ENCODE results near the gene PYCR2.

The PYCR2 gene

DNA sequence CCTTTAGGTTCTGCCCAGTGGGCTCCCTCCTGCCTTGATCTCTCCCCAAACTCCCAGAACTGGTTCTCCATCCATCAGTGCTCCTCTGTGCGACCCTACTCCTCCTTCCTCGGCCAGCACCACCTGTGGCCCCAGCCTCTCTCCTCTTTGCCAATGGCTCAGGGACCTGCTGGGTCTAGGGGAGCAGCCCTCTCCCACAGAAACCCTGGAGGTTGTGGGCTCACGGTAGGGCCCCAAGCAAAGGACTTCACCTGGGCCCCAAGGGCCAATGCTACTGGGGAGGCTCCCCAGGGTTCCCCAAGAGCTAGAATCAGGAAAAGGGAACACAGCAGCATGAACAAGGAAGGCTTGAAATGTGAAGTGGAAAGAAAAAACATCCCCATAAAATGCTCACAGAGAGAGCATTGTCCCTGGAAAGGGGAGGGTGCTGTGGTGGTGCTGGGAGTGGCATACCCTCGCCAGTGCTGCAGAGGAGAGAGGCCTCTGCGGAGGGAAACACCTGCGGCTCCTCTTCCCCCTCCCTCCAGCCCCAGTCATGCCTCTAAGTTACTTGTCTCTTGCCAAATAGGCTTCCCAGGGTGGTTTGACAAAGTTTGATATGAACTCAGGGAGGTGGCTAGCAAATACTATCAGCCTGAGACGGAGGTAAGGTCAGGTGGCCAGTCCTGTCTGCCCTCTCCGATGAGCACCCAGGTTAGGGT lies 44.4 kb downstream of the PYCR2 start:
- no peak for DNase-seq (ENCODE audit: low read depth in 2 of 3, low spot score in 1 of 3)

DNA sequence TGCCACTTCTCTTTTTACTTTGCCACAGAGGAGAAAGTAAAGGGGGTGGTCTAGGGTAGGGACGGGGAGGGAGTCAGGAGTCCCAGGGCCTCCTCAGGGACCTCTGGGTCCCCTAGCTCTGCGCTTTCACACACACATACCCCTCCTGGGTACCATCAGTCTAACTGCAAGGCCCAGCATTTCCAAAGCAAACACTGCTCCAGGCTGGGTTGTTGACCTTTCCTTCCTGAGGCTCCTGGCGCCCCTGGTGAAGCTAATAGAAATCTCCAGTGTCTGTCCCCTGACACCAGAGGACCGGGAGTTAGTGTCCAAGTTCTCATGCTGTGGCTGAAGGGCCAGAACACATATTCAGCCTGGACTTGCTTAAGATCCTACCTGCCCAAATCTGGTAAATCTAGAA lies 45.8 kb downstream of the PYCR2 start:
- no peak for DNase-seq (ENCODE audit: low read depth in 2 of 3, low spot score in 1 of 3)

DNA sequence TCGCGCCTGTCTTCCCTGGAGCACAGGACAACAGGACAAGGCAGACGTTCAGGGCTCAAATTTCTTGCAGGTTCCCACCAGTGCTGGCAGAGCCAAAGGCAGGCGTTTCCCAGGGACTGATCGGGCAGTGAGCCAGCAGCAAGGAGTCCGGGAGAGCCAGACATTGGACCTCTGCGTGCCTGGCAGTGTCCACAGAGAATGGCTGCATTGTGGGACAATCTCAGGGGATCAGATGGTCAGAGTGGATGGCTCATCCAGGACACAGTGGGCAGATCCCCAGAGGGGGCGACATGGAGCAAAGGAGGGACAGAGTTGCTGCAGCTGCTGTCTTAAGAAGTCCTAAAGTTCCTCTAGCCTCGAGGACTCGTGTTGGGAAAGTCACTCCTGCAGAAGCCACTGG lies 46.5 kb downstream of the PYCR2 start:
- DNase-seq (ENCODE audit: low read depth in 2 of 3, low spot score in 1 of 3) = no peak

DNA sequence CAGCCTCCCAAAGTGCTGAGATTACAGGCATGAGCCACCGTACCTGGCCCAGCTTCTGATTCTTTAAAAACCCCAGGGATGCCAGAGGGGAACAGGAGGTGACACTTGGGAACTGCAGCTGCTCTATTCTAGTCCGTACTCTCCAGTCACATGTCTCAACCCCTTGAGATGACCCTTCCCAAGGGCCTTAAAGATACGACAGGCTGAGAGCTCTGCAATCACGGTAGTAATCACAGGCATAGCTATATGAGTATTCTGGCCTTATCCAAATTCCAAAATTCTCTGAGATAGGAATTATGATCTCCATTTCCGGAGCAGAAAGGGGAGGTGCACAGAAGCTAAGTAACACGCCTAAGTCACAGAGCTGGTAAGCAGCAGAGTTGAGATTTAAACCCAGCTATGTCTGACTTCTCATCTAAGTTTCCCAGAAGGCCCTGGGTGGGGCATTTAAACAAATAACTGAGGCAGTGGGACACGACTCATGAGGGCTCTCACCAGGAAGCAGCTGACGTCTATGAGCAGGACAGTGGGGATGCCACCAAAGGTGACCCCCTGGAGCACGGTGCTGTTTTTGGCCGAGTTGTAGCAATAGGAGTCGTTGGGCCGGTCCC lies 47.0 kb downstream of the PYCR2 start:
- no peak for DNase-seq (ENCODE audit: low read depth in 2 of 3, low spot score in 1 of 3)

DNA sequence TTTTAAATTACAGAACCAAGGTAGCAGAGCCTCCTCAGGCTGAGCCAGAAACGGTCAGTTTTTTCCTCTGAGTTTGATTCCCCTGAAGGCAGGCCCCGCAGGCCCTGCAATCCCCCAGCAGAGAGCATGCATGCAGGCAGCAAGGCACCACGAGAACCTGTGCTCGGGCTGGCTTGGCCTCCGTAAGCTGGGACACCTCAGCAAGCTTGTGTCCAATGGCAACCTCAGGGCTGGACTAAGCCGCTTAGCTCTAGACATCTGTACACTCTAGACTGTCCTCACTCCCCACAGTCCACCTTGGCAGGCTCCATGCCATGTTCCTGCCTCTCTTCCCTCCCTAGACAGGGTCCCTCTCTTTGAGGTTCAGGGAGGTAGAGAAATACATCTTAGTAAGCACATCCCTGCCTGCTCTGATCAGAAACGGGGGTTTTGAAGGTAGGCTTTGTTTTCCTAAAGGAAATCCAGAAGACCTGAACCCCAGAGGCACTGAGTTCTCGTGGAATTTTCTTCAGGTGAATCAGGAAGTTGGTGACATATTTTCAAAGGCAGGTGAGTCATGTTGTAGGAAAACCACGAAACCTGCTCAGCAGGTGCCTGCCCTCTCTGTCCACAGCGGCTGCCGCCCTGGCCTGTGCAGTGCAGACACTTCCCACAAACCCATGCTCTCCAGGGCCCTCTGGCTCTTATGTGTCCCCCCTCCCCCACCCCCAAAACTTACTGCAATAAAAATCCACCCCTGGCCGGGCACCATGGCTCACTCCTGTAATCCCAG lies 48.8 kb downstream of the PYCR2 start:
- no peak for DNase-seq (ENCODE audit: low read depth in 2 of 3, low spot score in 1 of 3)

DNA sequence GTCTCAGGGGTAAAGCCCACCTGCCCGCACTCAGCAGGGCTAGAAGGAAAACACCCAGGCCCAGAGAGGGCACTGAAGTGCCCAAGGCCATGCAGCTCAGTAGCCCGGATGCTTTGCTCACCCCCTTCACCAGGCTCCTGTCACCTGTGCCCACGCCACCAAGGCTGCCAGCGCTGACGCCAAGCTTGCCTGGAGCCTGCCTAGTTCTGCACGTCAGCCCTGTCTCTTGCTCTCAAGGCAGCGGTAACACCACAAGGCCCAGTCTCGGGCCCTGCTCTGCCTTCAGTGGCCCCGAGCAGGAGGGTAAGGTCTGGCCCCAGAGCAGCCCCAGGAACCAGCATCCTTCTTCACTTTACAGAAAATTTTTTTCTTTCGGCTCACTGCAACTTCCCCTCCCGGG lies 49.6 kb downstream of the PYCR2 start:
- DNase-seq (ENCODE audit: low read depth in 2 of 3, low spot score in 1 of 3) = no peak

DNA sequence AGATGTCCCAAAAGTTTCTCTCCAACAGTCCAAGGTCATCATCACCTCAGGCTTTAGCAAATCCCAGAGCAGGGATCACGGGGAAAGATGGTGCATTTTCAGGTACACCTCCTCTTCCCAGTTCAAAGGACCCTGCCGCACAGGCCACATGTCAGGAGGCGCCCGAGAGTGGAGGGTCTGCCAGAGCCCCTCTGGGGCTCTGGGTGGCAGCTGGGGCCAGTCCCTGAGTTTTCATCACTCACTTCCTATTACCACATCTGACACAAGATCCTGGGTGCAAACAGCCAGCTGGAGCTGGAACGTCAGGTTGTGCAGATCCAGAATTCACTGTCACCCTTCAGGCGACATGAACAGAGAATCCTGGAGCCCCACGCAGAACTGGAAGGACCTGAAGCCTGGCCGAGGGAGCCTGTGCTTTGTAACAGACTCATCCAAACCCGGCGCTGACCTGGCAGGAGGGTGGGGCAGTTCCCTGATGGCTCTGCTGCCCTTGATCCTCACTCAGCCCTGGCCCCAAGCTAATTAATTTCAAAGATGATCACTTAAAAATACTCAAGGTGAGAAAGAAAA lies 50.7 kb downstream of the PYCR2 start:
- no peak for DNase-seq (ENCODE audit: low read depth in 2 of 3, low spot score in 1 of 3)

DNA sequence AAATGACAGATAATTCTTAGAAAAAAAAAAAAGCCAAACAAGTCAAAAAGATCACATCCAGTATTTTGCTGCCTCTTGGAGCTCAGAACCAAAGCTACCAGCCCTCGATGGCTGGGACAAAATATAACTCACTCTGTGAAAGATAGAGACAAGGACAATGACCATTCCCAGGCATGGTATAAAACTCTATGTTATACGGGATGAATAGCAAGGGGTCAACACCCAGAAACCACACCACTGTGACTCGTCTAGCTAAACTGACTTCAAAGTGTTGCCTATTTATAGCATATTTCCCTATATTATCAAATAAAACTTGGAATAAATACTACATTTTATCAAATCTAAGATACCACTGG lies 52.0 kb downstream of the PYCR2 start:
- no peak for DNase-seq (ENCODE audit: low read depth in 2 of 3, low spot score in 1 of 3)

DNA sequence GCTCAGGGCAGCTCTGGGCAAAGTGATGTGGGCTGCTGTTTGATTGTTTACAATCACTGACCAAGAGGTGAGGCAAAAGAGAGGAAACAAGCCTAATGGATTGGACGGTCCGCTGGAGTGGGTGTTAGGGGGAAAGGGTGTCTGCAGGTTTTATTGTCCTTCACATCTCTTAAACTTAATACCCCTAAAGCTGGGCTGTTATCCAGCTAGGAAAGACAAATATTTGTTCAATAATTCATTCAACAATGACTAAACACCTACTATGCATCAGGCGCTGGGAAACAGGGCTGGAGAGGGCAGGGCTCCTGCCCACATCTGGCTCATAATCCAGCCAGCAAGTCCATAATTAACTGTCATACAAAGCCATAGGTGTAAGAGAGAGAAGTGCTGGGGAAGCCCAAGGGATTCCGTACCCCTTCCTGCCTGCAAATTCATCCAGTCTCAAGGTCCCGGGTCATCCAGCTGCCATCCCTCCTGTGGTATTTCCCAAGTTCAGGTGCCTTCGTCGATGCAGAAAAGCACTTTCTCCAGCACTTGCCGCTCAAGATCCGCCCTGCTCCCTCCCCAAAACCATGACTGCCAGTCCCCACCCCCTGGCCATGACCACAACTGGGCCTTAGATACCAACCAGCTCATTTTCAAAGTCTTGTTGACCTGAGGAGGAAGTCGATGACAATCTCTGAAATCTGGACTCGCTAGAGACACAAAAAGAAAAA lies 52.5 kb downstream of the PYCR2 start:
- no peak for DNase-seq (ENCODE audit: low read depth in 2 of 3, low spot score in 1 of 3)

DNA sequence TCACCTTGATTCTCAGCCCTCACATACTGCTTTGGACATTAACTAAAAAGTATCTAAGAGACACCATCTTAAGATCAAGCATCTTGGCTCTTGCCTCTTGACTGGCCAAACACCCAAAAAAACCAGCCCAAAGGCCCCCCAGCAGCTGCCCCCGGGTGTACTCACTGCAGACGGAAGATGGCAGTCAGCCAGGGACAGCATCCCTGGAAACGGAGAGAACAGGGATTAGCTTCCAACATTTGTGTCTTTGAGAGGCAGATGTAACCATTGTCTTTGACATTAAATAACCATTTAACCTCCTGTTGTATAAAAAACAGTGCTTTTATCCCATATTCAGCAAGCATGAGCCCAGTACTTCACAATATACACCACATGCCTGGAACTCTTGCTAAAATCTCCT lies 53.1 kb downstream of the PYCR2 start:
- no peak for DNase-seq (ENCODE audit: low read depth in 2 of 3, low spot score in 1 of 3)
